ENCODE measurements around the gene SPTBN1.

Gene SPTBN1

GRCh38 chr2:54602736-54603322 is 146.7 kb downstream of the SPTBN1 start:
- no peak overlapping the region for H3K18ac ChIP-seq (ENCODE audit: low read length)
- H2BK120ac ChIP-seq (ENCODE audit: low read depth, low read length), result no peak overlapping the region
- no peak overlapping the region for H3K9ac ChIP-seq (ENCODE audit: low read depth, low read length, poor library complexity)
- H2BK5ac ChIP-seq (ENCODE audit: low read length), result no peak overlapping the region
- no peak overlapping the region for H2BK15ac ChIP-seq (ENCODE audit: low read length)
- no peak overlapping the region for H4K91ac ChIP-seq (ENCODE audit: low read depth, low read length, poor library complexity)
- no peak overlapping the region for H3K4me2 ChIP-seq (ENCODE audit: insufficient read depth, low read length, poor library complexity, severe bottlenecking)
- no peak overlapping the region for H3K4me3 ChIP-seq (ENCODE audit: low read length in 2 of 2)
- H2AK5ac ChIP-seq (ENCODE audit: low read depth, low read length), result no peak overlapping the region
- no CpG with 5 or more reads among the region's 5 CpGs for WGBS, 2 donors (ENCODE audit: extremely low coverage in 2 of 2, insufficient read length in 2 of 2, insufficient replicate concordance in 1 of 2)
- peaks cover 5 to 34% of the 10 kb centered on the region in 2 donors for H3K36me3 ChIP-seq (replicated peaks in 1 of 2; ENCODE audit: control insufficient read depth in 2 of 2, insufficient read depth in 2 of 2, low read length in 2 of 2)
- H3K79me1 ChIP-seq (ENCODE audit: low read depth, low read length), result peaks cover 4% of the 10 kb centered on the region
- no peak overlapping the region for H2AFZ ChIP-seq (ENCODE audit: low read length)
- no peak overlapping the region for H2BK12ac ChIP-seq (ENCODE audit: low read length)
- peaks cover 8 to 15% of the 10 kb centered on the region in 2 donors for H3K4me1 ChIP-seq (ENCODE audit: control insufficient read depth in 2 of 2, insufficient read depth in 1 of 2, low read depth in 1 of 2, low read length in 2 of 2)
- no peak overlapping the region for H3K14ac ChIP-seq (ENCODE audit: low read length)
- H3K23ac ChIP-seq (ENCODE audit: low read depth, low read length, poor library complexity), result no peak overlapping the region
- no peaks in the 10 kb centered on the region for H3K27me3 ChIP-seq (ENCODE audit: control insufficient read depth in 3 of 3, insufficient read depth in 3 of 3, low read depth in 1 of 3, low read length in 3 of 3)
- no peak for DNase-seq (ENCODE audit: low spot score)
- no peaks in the 10 kb centered on the region for H3K9me3 ChIP-seq (replicated peaks in 1 of 2; ENCODE audit: control insufficient read depth in 2 of 2, insufficient read depth in 1 of 2, low read depth in 1 of 2, low read length in 2 of 2)
- H3K27ac ChIP-seq (replicated peaks; ENCODE audit: low read length), result no peak overlapping the region
- no peak overlapping the region for H3K4ac ChIP-seq (ENCODE audit: low read length)
- H4K8ac ChIP-seq (ENCODE audit: low read depth, low read length), result no peak overlapping the region

- peaks cover 8 to 15% of the 10 kb centered on the region in 2 donors for H3K4me1 ChIP-seq (ENCODE audit: control insufficient read depth in 2 of 2, insufficient read depth in 1 of 2, low read depth in 1 of 2, low read length in 2 of 2)
- H3K9ac ChIP-seq (ENCODE audit: low read depth, low read length, poor library complexity), result no peak overlapping the region
- no peak overlapping the region for H2BK5ac ChIP-seq (ENCODE audit: low read length)
- H2BK120ac ChIP-seq (ENCODE audit: low read depth, low read length), result no peak overlapping the region
- no peak overlapping the region for H2AFZ ChIP-seq (ENCODE audit: low read length)
- H3K4me2 ChIP-seq (ENCODE audit: insufficient read depth, low read length, poor library complexity, severe bottlenecking), result no peak overlapping the region
- H3K36me3 ChIP-seq (replicated peaks in 1 of 2; ENCODE audit: control insufficient read depth in 2 of 2, insufficient read depth in 2 of 2, low read length in 2 of 2), result peaks cover 5 to 33% of the 10 kb centered on the region in 2 donors
- DNase-seq (ENCODE audit: low spot score), result no peak
- no peak overlapping the region for H3K4me3 ChIP-seq (ENCODE audit: low read length in 2 of 2)
- H3K4ac ChIP-seq (ENCODE audit: low read length), result no peak overlapping the region
- no peak overlapping the region for H4K91ac ChIP-seq (ENCODE audit: low read depth, low read length, poor library complexity)
- H3K23ac ChIP-seq (ENCODE audit: low read depth, low read length, poor library complexity), result no peak overlapping the region
- H2AK5ac ChIP-seq (ENCODE audit: low read depth, low read length), result no peak overlapping the region
- no peak overlapping the region for H2BK12ac ChIP-seq (ENCODE audit: low read length)
- peaks cover 0 to 2% of the 10 kb centered on the region in 2 donors for H3K9me3 ChIP-seq (replicated peaks in 1 of 2; ENCODE audit: control insufficient read depth in 2 of 2, insufficient read depth in 1 of 2, low read depth in 1 of 2, low read length in 2 of 2)
- H3K18ac ChIP-seq (ENCODE audit: low read length), result no peak overlapping the region
- no CpG with 5 or more reads among the region's 3 CpGs for WGBS, 2 donors (ENCODE audit: extremely low coverage in 2 of 2, insufficient read length in 2 of 2, insufficient replicate concordance in 1 of 2)
- H3K14ac ChIP-seq (ENCODE audit: low read length), result no peak overlapping the region
- no peak overlapping the region for H3K27ac ChIP-seq (replicated peaks; ENCODE audit: low read length)
- H4K8ac ChIP-seq (ENCODE audit: low read depth, low read length), result no peak overlapping the region
- H3K27me3 ChIP-seq (ENCODE audit: control insufficient read depth in 3 of 3, insufficient read depth in 3 of 3, low read depth in 1 of 3, low read length in 3 of 3), result no peaks in the 10 kb centered on the region
- peaks cover 4% of the 10 kb centered on the region for H3K79me1 ChIP-seq (ENCODE audit: low read depth, low read length)
- H2BK15ac ChIP-seq (ENCODE audit: low read length), result no peak overlapping the region
Observed at GRCh38 chr2:54603357-54603756, 147.2 kb downstream of the SPTBN1 start.

- H2BK12ac ChIP-seq (ENCODE audit: low read length), result no peak overlapping the region
- H3K9me3 ChIP-seq (replicated peaks in 1 of 2; ENCODE audit: control insufficient read depth in 2 of 2, insufficient read depth in 1 of 2, low read depth in 1 of 2, low read length in 2 of 2), result peaks cover 0 to 4% of the 10 kb centered on the region in 2 donors
- H2BK15ac ChIP-seq (ENCODE audit: low read length), result no peak overlapping the region
- H3K27ac ChIP-seq (replicated peaks; ENCODE audit: low read length), result no peak overlapping the region
- H3K79me1 ChIP-seq (ENCODE audit: low read depth, low read length), result peaks cover 4% of the 10 kb centered on the region
- peaks cover 8 to 15% of the 10 kb centered on the region in 2 donors for H3K4me1 ChIP-seq (ENCODE audit: control insufficient read depth in 2 of 2, insufficient read depth in 1 of 2, low read depth in 1 of 2, low read length in 2 of 2)
- no peak overlapping the region for H3K4me2 ChIP-seq (ENCODE audit: insufficient read depth, low read length, poor library complexity, severe bottlenecking)
- no peak overlapping the region for H3K4me3 ChIP-seq (ENCODE audit: low read length in 2 of 2)
- no peak overlapping the region for H3K4ac ChIP-seq (ENCODE audit: low read length)
- no peak overlapping the region for H3K18ac ChIP-seq (ENCODE audit: low read length)
- H4K8ac ChIP-seq (ENCODE audit: low read depth, low read length), result no peak overlapping the region
- no peak overlapping the region for H2AK5ac ChIP-seq (ENCODE audit: low read depth, low read length)
- H3K23ac ChIP-seq (ENCODE audit: low read depth, low read length, poor library complexity), result no peak overlapping the region
- no peak for DNase-seq (ENCODE audit: low spot score)
- H3K36me3 ChIP-seq (replicated peaks in 1 of 2; ENCODE audit: control insufficient read depth in 2 of 2, insufficient read depth in 2 of 2, low read length in 2 of 2), result peaks cover 5 to 28% of the 10 kb centered on the region in 2 donors
- H3K9ac ChIP-seq (ENCODE audit: low read depth, low read length, poor library complexity), result no peak overlapping the region
- H3K27me3 ChIP-seq (ENCODE audit: control insufficient read depth in 3 of 3, insufficient read depth in 3 of 3, low read depth in 1 of 3, low read length in 3 of 3), result no peaks in the 10 kb centered on the region
- H2AFZ ChIP-seq (ENCODE audit: low read length), result no peak overlapping the region
- WGBS, 2 donors (ENCODE audit: extremely low coverage in 2 of 2, insufficient read length in 2 of 2, insufficient replicate concordance in 1 of 2), result no CpG with 5 or more reads among the region's 1 CpG
- H3K14ac ChIP-seq (ENCODE audit: low read length), result no peak overlapping the region
- H2BK5ac ChIP-seq (ENCODE audit: low read length), result no peak overlapping the region
- H4K91ac ChIP-seq (ENCODE audit: low read depth, low read length, poor library complexity), result no peak overlapping the region
- H2BK120ac ChIP-seq (ENCODE audit: low read depth, low read length), result no peak overlapping the region
Observed at GRCh38 chr2:54603796-54604195, 147.7 kb downstream of the SPTBN1 start.

GRCh38 chr2:54604871-54605270 is 148.7 kb downstream of the SPTBN1 start:
- H3K9me3 ChIP-seq (replicated peaks in 1 of 2; ENCODE audit: control insufficient read depth in 2 of 2, insufficient read depth in 1 of 2, low read depth in 1 of 2, low read length in 2 of 2), result peaks cover 0 to 9% of the 10 kb centered on the region in 2 donors
- peaks cover 3 to 18% of the 10 kb centered on the region in 2 donors for H3K36me3 ChIP-seq (replicated peaks in 1 of 2; ENCODE audit: control insufficient read depth in 2 of 2, insufficient read depth in 2 of 2, low read length in 2 of 2)
- H4K91ac ChIP-seq (ENCODE audit: low read depth, low read length, poor library complexity), result no peak overlapping the region
- H3K4me2 ChIP-seq (ENCODE audit: insufficient read depth, low read length, poor library complexity, severe bottlenecking), result no peak overlapping the region
- H3K79me1 ChIP-seq (ENCODE audit: low read depth, low read length), result peaks cover 2% of the 10 kb centered on the region
- H2BK15ac ChIP-seq (ENCODE audit: low read length), result no peak overlapping the region
- no peak overlapping the region for H3K14ac ChIP-seq (ENCODE audit: low read length)
- peak overlapping the region; percentile 3 for H2AFZ ChIP-seq (ENCODE audit: low read length)
- no peak overlapping the region for H3K4me3 ChIP-seq (ENCODE audit: low read length in 2 of 2)
- peaks cover 8 to 21% of the 10 kb centered on the region in 2 donors for H3K4me1 ChIP-seq (ENCODE audit: control insufficient read depth in 2 of 2, insufficient read depth in 1 of 2, low read depth in 1 of 2, low read length in 2 of 2)
- DNase-seq (ENCODE audit: low spot score), result no peak
- H3K4ac ChIP-seq (ENCODE audit: low read length), result no peak overlapping the region
- no peak overlapping the region for H3K27ac ChIP-seq (replicated peaks; ENCODE audit: low read length)
- no peak overlapping the region for H3K18ac ChIP-seq (ENCODE audit: low read length)
- no peak overlapping the region for H2BK12ac ChIP-seq (ENCODE audit: low read length)
- no peak overlapping the region for H2AK5ac ChIP-seq (ENCODE audit: low read depth, low read length)
- no peak overlapping the region for H2BK5ac ChIP-seq (ENCODE audit: low read length)
- H3K23ac ChIP-seq (ENCODE audit: low read depth, low read length, poor library complexity), result no peak overlapping the region
- no peak overlapping the region for H2BK120ac ChIP-seq (ENCODE audit: low read depth, low read length)
- no peak overlapping the region for H3K9ac ChIP-seq (ENCODE audit: low read depth, low read length, poor library complexity)
- WGBS, 2 donors (ENCODE audit: extremely low coverage in 2 of 2, insufficient read length in 2 of 2, insufficient replicate concordance in 1 of 2), result no CpG with 5 or more reads among the region's 10 CpGs
- H3K27me3 ChIP-seq (ENCODE audit: control insufficient read depth in 3 of 3, insufficient read depth in 3 of 3, low read depth in 1 of 3, low read length in 3 of 3), result no peaks in the 10 kb centered on the region
- no peak overlapping the region for H4K8ac ChIP-seq (ENCODE audit: low read depth, low read length)
